Endothelial cell of umbilical vein (primary cell): ENCODE data around the gene ALG5. TPM values are rescaled to one million over a fixed set of nuclear protein-coding genes. Genes with fewer than 3 reads are reported as not detected.

Experiments
- BruUV-seq: library from RNA; stranded (reverse); fragments of 400-500 nt; replicated peaks from 2 replicates; lab custom pipeline; 2021; lab: Mats Ljungman, UMichigan
- CTCF ChIA-PET: fragments of 300-600, 350-600 bp; sonication (Branson Sonifier 250); formaldehyde crosslinking; loops from one replicate; lab custom pipeline; 2021; ENCODE audit warnings: antibody characterized with exemption, inconsistent platforms; lab: Charles Lee
- POLR2A ChIA-PET: fragments of 300-600, 350-600 bp; sonication (Branson Sonifier 250); formaldehyde crosslinking; loops from one replicate; lab custom pipeline; 2021; ENCODE audit warnings: antibody characterized with exemption, inconsistent platforms; lab: Charles Lee
- DNase-seq: peaks from one replicate; pipeline ENCODE4 v3.0.0-alpha.2; 2011; ENCODE audit warnings: low read depth, low spot score
- FAIRE-seq: peaks from 2 replicates; lab custom pipeline; 2011; peaks lifted over from hg19 to GRCh38; lab: Jason Lieb, UNC
- H2AFZ ChIP-seq: 2 replicates; pipeline ENCODE4 v1.6.0; 2012; ENCODE audit warnings: low read depth, low read length, control low read depth, inconsistent platforms
- H3K27ac ChIP-seq: 2 replicates; pipeline ENCODE4 v1.5.1; 2011; ENCODE audit warnings: low read depth, mild to moderate bottlenecking, control low read depth, low read length, moderate library complexity; ENCODE audit not compliant: insufficient read depth
- H3K27me3 ChIP-seq, 2 experiments: 2 replicates each; pipeline versions ENCODE4 v1.6.0 to v1.6.1; 2011; ENCODE audit warnings: low read length in 2 of 2, mixed read lengths in 1 of 2; ENCODE audit not compliant: control insufficient read depth in 2 of 2, insufficient read depth in 2 of 2
- H3K36me3 ChIP-seq, 2 experiments: 2 replicates in 1 of 2; 3 replicates in 1 of 2; pipeline ENCODE4 v1.5.1; 2011; ENCODE audit warnings: low read length in 2 of 2, mild to moderate bottlenecking in 1 of 2, moderate library complexity in 1 of 2; ENCODE audit not compliant: control insufficient read depth in 2 of 2, insufficient read depth in 2 of 2; ENCODE audit errors: extremely low read depth in 1 of 2
- H3K4me1 ChIP-seq: 3 replicates; pipeline ENCODE4 v1.5.1; 2011; ENCODE audit warnings: mild to moderate bottlenecking, low read length; ENCODE audit not compliant: control insufficient read depth, insufficient read depth; ENCODE audit errors: extremely low read depth
- H3K4me2 ChIP-seq: 2 replicates; pipeline ENCODE4 v1.6.1; 2011; ENCODE audit warnings: low read length, control low read depth, mixed read lengths; ENCODE audit not compliant: insufficient read depth
- H3K4me3 ChIP-seq, 3 experiments: fragments of 200-600 bp in 1 of 3; sonication (generic), shearing (Covaris generic) in 1 of 3; replicated peaks in 1 of 3; 2 replicates each; pipeline ENCODE4 v1.5.1; 2011 to 2016; ENCODE audit warnings: control low read depth in 3 of 3, low read length in 3 of 3, mild to moderate bottlenecking in 2 of 3, inconsistent platforms in 1 of 3, low read depth in 1 of 3, moderate library complexity in 1 of 3; ENCODE audit not compliant: insufficient read depth in 1 of 3
- H3K79me2 ChIP-seq: 2 replicates; pipeline ENCODE4 v1.6.0; 2012; ENCODE audit warnings: low read length, inconsistent platforms; ENCODE audit not compliant: control insufficient read depth, insufficient read depth
- H3K9ac ChIP-seq: replicated peaks from 2 replicates; pipeline ENCODE3; 2011; ENCODE audit warnings: low read length, control low read depth; ENCODE audit not compliant: insufficient read depth; ENCODE audit errors: extremely low read depth
- H3K9me1 ChIP-seq: replicated peaks from 3 replicates; pipeline ENCODE4 v1.6.0; 2011; ENCODE audit warnings: mild to moderate bottlenecking, low read length; ENCODE audit not compliant: control insufficient read depth, insufficient read depth; ENCODE audit errors: extremely low read depth
- H3K9me3 ChIP-seq: replicated peaks from 2 replicates; pipeline ENCODE4 v1.5.1; 2012; ENCODE audit warnings: low read length, inconsistent platforms; ENCODE audit not compliant: control insufficient read depth, insufficient read depth
- H4K20me1 ChIP-seq: replicated peaks from 2 replicates; pipeline ENCODE3; 2011; ENCODE audit warnings: mild to moderate bottlenecking, low read length; ENCODE audit not compliant: control insufficient read depth, insufficient read depth; ENCODE audit errors: extremely low read depth
- FOS ChIP-seq: IDR thresholded peaks from 2 replicates; pipeline ENCODE4 v1.6.1; 2011; ENCODE audit warnings: mild to moderate bottlenecking, low read length, moderate library complexity, borderline replicate concordance; ENCODE audit not compliant: insufficient read depth
- GATA2 ChIP-seq: IDR thresholded peaks from 2 replicates; pipeline ENCODE4 v1.7.0; 2011; ENCODE audit warnings: low read depth, mild to moderate bottlenecking, moderate library complexity, mixed read lengths, low read length; ENCODE audit not compliant: insufficient read length, insufficient read depth
- MAX ChIP-seq: IDR thresholded peaks from 2 replicates; pipeline ENCODE4 v1.6.1; 2011; ENCODE audit not compliant: insufficient read depth, insufficient read length
- POLR2AphosphoS5 ChIP-seq: IDR thresholded peaks from 2 replicates; pipeline ENCODE4 v1.6.1; 2012; ENCODE audit warnings: low read depth, mild to moderate bottlenecking, control low read depth, low read length, moderate library complexity; ENCODE audit not compliant: insufficient read depth
- dilution Hi-C: fragments of 300-500 bp; cut with MboI; formaldehyde crosslinking; loops from one replicate; pipeline ENCODE4 v1.15.0; 2019; ENCODE audit warnings: low sequenced_read_pairs; ENCODE audit not compliant: extremely low pct_ligation_motif_present
- intact Hi-C: fragments of 100-400 bp; cut with micrococcal nuclease; formaldehyde crosslinking; loops from one replicate; pipeline ENCODE4 v1.10.0; 2022
- polyA plus RNA-seq, 4 experiments: library from polyadenylated mRNA; depleted of rRNA in 3 of 4; stranded (reverse) in 3 of 4; unstranded in 1 of 4; fragments of >200 nt; gene quantifications; 2 replicates each; pipeline versions ENCODE4 v1.2.1 to v1.2.3, GENCODE V29; 2011 to 2012; ENCODE audit warnings: missing spikeins in 1 of 4
- total RNA-seq: library from RNA; stranded (reverse); gene quantifications from 2 replicates; pipeline ENCODE4 v1.2.3, GENCODE V29; 2021

ALG5 gene
- total and polyA plus RNA-seq, 2 donors (not counting 3 experiments of a cell fraction or from before 2014, with no cell fraction given): 24.4 to 29.3 TPM

GRCh38 chr13:36920616-36921185, 78.4 kb downstream of the ALG5 start:
- DNase-seq: peak; percentile 10
- Histone ChIP-seq H3K4me2 (peak overlapping the region; percentile 57), H3K4me1 (peaks cover 11% of the 10 kb centered on the region), H3K9me3 (no peaks in the 10 kb centered on the region), H3K27me3 (no peaks in the 10 kb centered on the region), H3K36me3 (no peaks in the 10 kb centered on the region), H3K9me1 (no peaks in the 10 kb centered on the region), H3K4me3 (peak overlapping the region in 2 of 3 experiments; percentile 21 to 92), H3K79me2 (peaks cover 11% of the 10 kb centered on the region), H3K27ac (peak overlapping the region; percentile 15), H3K9ac (peak overlapping the region; percentile 53), H4K20me1 (no peaks in the 10 kb centered on the region), H2AFZ (peak overlapping the region; percentile 94)
- dilution Hi-C loops: no loop called here
- intact Hi-C loops: loop anchor here (2.0 kb wide), 1 partner anchor 78 kb away; the partner anchor contains the start of gene ALG5
- no peak for FAIRE-seq
- TF ChIP-seq POLR2AphosphoS5: no peak
- no peak for TF ChIP-seq GATA2
- TF ChIP-seq FOS: no peak
- CTCF ChIA-PET: interaction anchor here (1.4 kb wide), 1 partner anchor 22 kb away, joined by 3 read pairs; no protein-coding TSS in a partner anchor
- POLR2A ChIA-PET: no interaction called here
- BruUV-seq: no TSS peak

GRCh38 chr13:36919833-36920615, 79.1 kb downstream of the ALG5 start, which contains the start of gene SMAD9:
TSS of gene SMAD9 (minus strand) at chr13:36920238. CDS start at chr13:36879689, 40,549 bp downstream.
- Histone ChIP-seq H3K4me2 (peak within 1 kb of the TSS; percentile 88), H3K27me3 (no peaks in the 10 kb centered on the region), H4K20me1 (no peaks in the 10 kb centered on the region), H3K79me2 (peaks cover 11% of the 10 kb centered on the region), H3K9ac (peak within 1 kb of the TSS; percentile 89), H3K4me3 (peak within 1 kb of the TSS; percentile 82 to 97 (median 92)), H3K9me1 (no peaks in the 10 kb centered on the region), H3K4me1 (peaks cover 11% of the 10 kb centered on the region), H3K36me3 (no peaks in the 10 kb centered on the region), H3K9me3 (no peaks in the 10 kb centered on the region), H3K27ac (peak within 1 kb of the TSS; percentile 69), H2AFZ (peak within 1 kb of the TSS; percentile 94)
- BruUV-seq: no TSS peak
- DNase-seq: peak; percentile 58
- no peak for FAIRE-seq
- ChIA-PET CTCF (interaction anchor here (1.0 to 1.4 kb wide), 4 partner anchors 21 to 62 kb away, joined by 3 to 8 read pairs (median 4); no protein-coding TSS in a partner anchor), POLR2A (no interaction called here)
- TF ChIP-seq MAX: no peak
- peak; percentile 39 for TF ChIP-seq POLR2AphosphoS5
- dilution Hi-C loops: no loop called here
- intact Hi-C loops: loop anchor here (2.0 kb wide), 2 partner anchors 61 to 79 kb away; partner anchors contain the start of gene ALG5
